Left forelimb (tissue), 1 donor: ENCODE results near the gene EPC2.
"Not testable (repeated sequence)": the region's sequence is repeated elsewhere in the genome, so short reads cannot be mapped to it uniquely, and the experiment has no call there.

Experiments
- DNase-seq: peaks from one replicate; pipeline ENCODE4 v3.0.0-alpha.2; 2018; ENCODE audit warnings: low spot score

The EPC2 gene

DNA sequence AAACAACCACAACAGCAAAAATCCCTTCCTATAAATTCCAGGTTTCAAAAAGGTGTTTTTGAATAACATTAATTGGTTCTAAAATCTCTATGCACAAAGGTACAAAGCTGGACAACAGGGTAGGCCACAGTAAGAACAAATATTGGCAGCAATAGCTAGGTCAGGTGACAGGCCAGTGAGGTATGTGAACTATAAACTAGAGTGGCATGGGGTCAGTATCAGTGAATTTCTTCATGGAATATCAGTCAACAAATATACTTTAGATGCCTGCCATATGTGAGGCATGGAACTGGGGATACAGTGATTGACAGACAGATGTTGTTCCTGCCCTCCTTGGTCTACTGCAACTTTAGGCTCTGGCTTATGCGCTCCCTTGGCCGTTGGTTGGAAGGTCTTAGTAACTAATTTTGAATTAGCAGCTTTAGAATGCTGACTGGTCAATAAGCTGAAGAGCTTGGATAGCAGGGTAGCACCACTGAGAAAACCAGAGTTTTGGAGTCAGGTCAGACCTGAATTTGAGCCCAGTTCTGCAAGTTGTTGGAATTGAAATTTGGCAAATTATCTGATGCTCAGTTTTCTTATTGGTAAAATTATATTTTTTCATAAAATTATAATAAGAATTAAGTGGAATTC, 2.3 kb upstream of the EPC2 start:
- no peak for DNase-seq

DNA sequence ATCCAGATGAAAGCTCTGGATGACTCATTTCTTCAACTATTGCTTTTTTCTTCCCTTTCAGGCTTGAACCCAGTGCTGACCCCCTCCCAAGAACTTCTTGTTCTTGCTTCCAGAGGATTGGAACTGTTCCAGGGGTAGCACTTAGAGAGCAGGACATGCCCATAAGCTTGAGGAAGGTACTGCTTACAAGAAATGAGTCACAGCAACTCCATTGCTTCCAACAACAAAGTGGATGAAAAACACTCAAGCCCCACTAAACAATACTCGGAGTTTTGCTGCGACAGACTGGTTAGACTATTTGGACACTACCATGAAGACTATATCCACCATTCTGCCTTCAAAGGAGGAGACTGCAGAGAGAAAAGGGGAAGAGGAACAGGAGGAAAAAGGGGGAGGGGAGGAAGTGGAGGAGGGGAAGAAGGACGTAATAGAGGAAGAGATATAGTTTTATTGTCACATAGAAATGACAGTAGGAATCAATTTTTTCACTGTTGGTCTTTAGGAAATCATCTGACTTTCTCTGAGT, 1.6 kb upstream of the EPC2 start:
- no peak for DNase-seq

DNA sequence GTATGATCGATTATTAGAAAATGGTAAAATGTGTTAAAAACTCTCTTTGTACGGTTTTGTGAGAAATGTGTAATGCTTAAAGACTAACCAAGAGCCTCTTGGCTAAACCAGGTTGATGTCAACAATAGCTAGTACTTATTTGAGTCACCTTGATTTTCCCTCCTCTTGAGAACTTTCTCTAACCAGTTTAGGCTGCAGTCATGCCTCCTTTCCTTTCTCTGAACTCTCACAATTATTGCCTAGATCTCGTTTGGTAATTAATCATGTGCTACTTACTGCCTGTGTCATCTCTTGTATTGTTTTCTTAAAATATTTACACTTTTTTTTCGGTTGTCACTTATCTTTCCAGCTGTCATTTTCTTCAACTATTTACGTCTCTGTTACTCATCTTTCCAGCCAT, 1.1 kb upstream of the EPC2 start:
- DNase-seq, result no peak

DNA sequence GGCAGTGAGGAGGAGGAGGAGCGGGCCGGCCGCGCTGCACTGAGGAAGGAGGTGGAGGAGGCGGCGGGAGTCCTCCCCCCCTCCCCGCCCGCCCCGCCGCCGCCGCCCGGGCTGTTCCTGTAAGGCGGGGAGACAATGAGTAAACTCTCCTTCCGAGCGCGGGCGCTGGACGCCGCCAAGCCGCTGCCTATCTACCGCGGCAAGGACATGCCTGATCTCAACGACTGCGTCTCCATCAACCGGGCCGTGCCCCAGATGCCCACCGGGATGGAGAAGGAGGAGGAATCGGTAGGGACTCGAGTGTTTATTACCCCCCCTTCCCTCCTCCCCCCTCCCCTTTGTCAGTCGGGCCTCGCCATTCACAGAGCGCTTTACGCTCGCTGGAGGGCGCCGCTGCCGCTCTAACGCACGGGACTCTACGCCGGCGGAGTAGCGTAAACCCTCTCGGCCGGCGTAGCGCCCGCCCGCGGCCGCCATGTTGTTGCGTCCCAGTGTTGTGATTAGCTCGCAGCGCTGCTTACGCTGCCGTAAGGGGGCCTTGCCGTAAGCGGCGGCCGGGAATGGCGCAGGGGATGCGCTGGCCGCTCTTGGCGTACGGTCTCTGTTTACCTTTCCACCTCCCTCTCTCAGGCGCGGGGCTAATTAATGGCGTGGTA, 460 bp downstream of the EPC2 start:
- DNase-seq, result peak; percentile 97

DNA sequence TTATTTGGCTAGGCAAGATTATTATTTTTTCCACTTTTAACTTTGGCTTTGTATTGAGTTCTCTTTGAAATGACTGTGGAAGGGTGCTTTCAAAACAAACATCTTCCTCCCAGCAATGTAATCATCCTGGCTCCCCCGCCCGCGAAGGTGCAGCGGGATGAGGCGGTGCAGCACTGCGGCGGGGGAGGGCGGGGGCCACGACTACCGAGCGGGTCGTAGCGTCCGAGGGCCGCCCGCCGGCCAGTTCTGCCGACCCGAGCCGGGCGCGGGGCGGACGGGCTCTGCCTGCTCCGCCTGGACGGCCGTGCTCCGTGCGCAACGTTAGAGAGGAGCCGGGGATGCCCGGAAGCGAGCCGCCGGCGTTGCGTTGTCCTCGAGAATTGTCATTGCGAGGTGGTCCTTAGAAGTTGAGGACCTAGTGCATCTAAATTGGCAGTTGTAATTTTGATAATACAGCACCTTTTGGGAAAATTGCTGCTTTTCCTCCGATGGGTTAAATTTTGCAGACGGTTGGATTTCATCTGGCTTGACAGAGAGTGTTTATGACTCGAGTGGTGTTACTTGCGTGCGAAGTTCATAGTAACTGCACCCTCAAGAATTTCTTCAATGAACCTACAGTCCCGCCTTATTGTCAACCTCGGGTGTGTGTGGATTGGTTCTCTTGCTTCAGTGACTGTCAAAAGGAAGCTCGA, 1.1 kb downstream of the EPC2 start:
- DNase-seq, result peak; percentile 70

DNA sequence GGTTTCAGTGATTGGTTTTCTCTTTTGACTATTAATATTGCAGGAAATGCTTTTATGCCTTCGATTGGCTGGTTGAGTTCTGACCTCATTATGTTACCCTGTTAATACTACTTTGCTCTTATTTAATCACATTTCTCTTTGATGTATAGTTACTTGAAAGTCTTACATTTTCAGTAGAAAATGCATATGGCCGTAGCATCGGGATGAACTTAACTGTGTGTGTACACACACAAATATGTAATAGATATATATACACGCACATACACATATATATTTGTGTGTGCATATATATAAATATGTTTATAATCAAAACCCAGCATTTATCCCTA, 1.6 kb downstream of the EPC2 start:
- no peak for DNase-seq

DNA sequence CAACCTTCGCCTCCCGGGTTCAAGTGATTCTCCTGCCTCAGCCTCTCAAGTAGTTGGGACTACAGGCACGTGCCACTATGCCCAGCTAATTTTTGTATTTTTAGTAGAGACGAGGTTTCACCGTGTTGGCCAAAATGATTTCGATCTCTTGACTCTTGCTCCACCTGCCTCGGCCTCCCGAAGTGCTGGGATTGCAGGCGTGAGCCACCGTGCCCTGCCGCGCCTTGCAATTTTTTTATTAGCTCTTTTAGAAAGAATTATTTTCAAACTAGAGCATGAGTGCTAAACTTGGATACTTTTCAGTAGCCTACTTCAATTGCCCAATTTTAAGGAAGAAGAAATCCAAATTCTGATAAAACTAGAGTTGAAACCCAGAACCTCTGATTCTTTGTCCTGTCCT, 3.2 kb downstream of the EPC2 start:
- DNase-seq, result not testable (repeated sequence)

DNA sequence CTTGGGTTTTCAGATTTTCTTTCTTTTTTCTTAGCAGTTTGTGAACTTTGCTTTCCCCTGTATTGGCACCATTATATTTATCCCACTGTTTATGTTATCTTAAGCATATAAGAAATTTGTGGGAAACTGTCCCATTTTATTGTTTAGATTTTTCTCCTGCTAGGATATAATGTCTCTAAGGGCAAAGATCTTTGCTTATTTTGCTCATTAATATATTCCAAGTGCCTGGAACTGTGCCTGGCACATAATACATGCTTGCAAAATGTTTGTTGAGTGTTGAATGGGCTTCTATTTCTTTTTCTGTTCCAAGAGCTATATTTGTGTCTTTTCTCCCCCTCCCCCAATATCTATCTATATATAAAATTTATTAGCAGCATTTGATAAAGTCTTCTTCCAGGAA, 5.4 kb downstream of the EPC2 start:
- no peak for DNase-seq

DNA sequence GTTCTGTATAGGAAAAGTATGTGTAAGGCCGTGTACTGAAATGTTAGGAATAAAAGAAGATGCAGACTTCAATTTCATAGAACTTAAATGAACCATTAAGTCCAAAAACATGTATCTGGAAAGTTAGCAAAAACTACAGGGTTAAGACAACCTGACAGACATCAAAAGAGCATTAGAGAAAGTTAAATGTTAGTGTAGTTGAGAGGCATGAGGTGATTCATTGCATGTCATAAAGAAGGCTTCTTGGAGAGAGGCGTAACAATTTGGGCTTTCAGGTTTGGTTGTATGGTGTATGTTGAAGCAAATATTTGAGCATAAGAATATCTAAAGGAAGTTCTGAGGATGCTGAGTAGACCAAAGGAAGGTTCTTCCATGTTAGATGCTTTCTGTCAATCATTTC, 6.3 kb downstream of the EPC2 start:
- no peak for DNase-seq

DNA sequence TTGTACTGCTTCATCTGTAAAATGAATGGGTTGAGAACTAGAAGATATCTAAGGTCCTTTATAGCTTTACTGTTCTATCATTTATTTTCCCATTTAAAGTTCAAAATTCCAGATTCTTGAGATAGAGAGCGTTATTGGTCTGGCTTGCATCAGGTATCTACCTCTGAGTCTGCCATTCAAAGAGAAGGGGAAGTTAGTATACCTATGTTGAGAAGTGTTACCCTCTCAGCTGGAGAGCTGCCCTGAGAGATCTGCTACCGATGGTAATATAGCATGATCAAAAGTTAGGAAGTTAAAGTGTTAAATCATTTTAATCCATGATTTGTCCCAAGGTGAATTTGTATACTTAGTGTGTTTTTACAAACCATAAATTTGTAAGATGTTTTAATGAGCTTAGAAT, 7.4 kb downstream of the EPC2 start:
- no peak for DNase-seq

DNA sequence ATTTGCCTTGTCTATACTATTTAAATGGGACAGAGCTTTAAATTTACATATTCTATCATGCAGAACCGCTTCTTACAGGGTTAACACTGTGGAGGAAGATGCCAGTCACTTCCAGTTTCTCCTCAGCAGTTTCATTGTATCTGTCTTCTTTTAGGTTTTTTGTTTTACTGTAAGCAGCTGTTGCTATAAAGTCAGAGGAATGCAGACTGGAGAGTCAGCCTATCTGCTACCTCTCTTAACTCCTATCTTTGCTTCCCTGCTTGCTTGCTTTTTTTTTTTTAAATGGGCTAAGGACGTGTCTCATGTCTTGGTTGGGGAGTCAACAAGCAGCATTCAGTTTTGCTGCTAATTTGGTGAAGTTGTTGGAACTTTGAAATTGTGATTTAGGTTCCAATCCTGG, 8.9 kb downstream of the EPC2 start:
- no peak for DNase-seq

DNA sequence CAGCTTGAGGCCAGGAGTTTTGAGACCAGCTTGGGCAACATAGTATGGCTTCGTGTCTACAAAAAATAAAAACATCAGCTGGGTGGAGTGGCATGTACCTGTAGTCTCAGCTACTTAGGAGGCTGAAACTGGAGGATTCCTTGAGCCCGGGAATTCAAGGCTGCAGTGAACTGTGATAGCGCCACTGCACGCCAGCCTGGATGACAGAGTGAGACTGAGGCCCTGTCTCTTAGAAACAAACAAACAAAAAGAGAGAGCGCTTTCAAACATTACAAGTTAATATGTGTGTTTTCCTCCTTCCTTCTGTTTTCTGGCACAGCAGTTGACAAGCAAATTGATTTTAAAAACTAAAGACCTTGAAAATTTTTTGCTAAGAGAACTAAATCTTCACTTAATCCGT, 9.9 kb downstream of the EPC2 start:
- DNase-seq, result no peak

DNA sequence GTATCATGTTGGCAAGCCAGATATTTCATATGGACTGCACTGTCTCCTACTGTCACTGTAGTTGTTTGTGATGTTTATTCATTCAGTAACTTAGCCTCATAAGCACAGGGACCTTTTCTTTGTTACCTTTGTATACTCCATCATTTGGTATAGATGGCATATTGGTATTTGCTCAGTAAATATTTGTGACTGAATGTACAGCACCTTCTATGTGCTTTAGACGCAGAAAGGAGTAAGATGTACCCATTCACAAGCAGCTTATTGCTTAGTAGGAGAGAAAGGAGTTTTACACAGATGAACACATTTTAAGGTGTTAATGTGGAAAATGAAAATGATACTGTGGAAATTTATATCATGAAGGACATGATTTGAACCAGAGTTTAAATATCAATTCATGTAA, 12.0 kb downstream of the EPC2 start:
- DNase-seq, result no peak

DNA sequence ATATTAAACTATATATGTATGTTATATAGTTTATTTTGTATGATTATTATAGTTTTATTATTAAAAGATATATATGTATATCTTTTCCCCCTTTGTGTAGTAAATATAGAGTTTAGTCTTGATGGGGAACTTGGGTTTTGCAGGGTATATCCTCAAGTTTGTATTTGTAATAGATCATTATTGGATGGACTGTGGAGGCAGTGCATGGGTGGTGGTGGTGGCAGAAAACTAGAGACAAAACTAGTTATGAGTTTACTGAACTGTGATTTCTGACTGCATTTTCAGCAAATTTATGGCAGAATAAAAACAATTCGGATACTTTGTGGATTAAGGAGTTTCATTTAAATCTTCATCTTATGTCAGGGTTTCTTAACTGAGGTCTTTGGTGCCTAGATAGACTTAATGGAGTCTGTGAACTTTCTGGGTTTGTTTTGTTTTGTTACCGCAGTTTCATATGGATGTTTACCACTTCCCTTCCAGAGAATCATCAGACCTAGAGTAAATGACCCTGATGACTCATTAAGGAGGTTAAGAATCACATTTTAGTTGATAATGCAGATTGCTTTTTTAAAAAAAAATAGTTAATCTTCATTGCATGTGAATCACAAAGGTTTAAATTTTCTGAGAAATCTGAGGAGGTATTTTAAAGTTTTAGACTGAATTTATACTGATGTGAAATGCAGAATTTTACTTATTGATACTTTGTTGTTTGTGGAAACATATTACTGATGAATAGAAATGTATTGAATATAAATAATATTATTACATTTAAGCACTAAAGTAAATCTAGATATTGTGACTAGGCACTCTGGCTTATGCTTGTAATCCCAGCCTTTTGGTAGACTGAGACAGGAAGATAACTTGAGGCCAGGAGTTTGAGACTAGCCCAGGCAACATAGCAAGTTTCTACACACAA, 14.5 kb downstream of the EPC2 start:
- no peak for DNase-seq

DNA sequence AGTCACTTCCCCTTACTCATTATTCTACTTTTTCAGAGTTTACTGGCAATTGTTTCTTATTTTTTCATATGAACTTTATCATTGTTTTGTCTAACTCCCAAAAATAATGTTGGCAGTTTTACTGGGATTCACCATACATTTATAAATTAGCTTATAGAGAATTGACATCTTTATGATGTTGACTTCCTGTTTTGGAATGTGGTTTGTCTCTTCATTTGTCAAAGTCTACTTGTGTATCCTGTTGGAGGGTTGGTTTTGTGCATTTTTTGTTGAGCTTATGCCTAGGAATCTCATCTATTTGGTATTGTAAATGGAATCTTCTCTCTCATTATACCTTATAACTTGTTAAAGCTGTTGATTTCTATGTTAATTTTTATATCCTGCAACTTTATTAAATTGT, 16.4 kb downstream of the EPC2 start:
- DNase-seq, result no peak

DNA sequence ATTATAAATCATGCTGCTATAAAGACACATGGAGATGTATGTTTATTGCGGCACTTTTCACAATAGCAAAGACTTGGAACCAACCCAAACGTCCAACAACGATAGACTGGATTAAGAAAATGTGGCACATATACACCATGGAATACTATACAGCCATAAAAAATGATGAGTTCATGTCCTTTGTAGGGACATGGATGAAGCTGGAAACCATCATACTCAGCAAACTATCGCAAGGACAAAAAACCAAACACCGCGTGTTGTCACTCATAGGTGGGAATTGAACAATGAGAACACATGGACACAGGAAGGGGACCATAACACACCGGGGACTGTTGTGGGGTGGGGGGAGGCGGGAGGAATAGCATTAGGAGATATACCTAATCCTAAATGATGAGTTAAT, 17.8 kb downstream of the EPC2 start:
- not testable (repeated sequence) for DNase-seq

DNA sequence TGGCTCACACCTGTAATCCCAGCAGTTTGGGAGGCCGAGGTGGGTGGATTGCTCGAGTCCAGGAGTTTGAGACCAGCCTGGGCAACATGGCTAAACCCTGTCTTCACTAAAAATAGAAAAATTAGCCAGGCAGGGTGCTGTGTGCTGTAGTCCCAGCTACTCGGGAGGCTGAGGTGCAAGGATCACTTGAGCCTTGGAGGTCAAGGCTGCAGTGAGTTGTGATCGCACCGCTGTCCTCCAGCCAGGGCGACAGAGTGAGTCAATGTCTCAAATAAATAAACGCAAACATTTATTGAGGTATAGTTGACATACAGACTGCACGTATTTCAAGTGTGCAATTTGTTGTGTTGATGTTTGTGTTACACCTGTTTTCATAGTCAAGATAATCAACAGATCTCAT, 19.7 kb downstream of the EPC2 start:
- no peak for DNase-seq

DNA sequence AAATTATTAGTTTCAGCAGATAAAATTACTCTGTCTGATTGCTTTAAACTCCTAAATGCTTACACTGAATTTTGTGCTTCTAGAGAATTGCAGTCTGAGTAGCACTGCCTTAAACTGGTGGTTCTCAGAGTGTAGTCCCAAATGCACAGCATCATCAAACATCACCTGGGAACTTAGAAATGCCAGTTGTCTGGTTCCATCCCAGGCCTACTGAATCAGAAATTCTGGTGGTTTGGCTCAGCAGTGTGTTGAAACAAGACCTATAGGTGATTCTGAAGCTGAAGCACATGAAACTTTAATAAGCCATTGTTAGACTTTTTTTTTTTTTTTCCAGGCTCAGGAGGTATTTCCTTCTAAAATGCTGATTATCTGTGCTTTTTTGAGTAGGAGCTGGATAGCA, 22.0 kb downstream of the EPC2 start:
- DNase-seq, result no peak

DNA sequence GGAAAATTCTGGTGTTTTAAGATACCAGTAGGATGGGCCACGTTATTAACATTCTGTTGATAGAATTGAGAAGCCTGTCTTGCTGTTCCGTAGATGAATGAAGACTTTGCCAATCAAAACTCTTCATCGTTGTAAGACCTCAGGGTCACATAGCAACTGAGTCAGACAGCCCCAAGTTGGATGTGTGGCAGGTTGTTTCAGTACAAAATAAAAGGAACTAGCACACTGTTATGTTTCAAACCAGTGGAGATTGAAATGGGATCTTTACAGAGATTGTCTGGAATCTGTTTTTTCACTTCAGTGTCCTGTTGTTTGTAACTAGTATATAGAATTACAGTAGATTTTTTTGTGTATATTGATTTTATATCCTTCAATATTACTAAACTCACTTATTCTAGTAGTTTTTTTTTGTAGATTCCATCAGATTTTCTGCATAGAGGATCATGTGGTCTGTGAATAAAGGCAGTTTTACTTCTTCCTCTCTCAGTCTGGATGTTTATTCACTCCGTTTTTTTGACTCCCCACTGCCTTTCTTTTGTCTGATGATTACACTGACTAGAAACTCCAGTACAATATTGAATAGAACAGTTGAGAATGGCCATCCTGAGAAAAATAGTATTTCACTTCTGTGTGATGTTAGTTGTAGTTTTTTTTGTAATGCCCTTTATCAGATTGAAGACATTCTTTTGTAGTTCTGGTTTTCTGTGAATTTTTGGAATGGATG, 22.7 kb downstream of the EPC2 start:
- DNase-seq, result no peak

DNA sequence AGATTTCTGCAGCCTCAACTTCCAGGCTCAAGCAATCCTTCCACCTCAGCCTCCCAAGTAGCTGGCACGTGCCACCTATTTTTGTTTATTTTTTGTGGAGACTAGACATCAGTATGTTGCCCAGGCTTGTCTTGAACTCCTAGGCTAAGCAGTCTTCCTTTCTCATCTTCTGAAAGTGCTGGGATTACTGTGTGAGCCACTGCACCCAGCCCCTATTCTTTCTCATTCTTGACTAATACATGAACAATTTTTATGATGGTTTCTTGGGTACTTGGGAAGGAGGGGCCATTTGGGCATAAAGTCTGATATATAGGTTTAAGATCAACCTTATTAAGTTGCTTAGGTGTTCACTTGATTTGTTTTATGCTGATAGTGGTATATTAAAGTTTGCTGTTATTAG, 26.2 kb downstream of the EPC2 start:
- DNase-seq, result no peak

DNA sequence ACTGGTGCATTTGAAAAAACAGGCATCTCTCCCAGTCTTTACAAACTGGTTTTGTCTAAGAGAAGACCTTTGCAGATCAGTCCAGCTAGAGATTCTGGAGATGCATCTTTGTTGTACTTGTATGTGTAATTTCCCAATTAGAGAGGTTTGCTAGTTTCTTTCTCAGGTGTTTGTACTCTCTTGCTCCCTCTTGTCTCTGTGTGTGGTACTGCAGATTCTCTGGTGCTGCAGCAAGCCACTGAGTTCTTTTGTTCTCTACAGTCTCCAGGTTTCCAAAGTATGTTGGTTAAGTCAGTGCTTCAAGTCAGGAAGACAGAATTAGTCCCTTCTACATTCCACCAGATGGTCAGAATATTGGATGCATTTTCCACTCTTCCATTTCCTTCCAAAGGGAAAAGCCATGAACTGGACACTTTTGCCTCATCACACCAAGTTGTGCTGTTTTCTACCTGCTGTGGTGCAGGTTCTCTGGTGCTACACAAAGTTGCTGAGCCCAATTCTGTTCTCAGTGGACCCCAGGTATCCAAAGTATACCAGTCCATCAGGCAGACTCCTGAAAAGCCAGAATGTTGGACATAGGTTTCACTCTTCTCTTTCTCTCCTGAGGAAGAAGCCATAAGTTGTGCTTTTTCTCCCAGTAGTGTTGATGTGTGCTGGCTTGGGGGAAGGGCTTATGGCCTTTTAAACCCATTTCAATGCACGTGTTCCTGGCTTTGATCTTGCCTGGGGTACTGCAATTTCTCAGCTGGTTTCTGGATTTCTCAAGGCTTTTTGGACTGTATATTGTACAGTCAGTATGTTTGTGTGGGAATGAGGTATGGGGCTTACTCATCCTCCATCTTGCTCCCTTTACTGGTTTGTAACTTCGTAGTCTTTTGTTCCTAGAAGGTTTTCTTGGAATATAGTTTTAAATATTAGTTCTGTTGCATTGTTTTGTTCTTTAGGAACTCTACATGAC, 29.8 kb downstream of the EPC2 start:
- DNase-seq, result no peak
